Right ventricle myocardium superior (tissue), 1 donor: ENCODE measurements around the gene FAM53C. TPM values are rescaled to one million over a fixed set of nuclear protein-coding genes. Genes with fewer than 3 reads are reported as not detected.

Source experiments
- ATAC-seq: fragments of 200-7000 bp; cut with Tn5 transposase; one replicate; pipeline ENCODE4 v1.9.1; 2020; ENCODE audit warnings: mild to moderate bottlenecking; ENCODE audit not compliant: poor library complexity
- DNase-seq: peaks from one replicate; pipeline ENCODE4 v3.0.0-alpha.2; 2020
- intact Hi-C: fragments of 100-400 bp; cut with DNase I; formaldehyde crosslinking; loops from one replicate; pipeline ENCODE4 v1.11.2; 2022
- total RNA-seq: library from RNA; stranded (reverse); fragmentation: NEBNext Ultra II Directional; extraction: Animal tissue kit (Norgen Biotek cat#: 25700); gene quantifications from one replicate; pipeline ENCODE4 v1.2.1, GENCODE V29; 2021
- donor health status: DM: no; HTN: yes; CAD: no; lungs with severe emphysema.

FAM53C gene
- total RNA-seq, 1 donor from 2014 or later = 27.9 TPM

DNA sequence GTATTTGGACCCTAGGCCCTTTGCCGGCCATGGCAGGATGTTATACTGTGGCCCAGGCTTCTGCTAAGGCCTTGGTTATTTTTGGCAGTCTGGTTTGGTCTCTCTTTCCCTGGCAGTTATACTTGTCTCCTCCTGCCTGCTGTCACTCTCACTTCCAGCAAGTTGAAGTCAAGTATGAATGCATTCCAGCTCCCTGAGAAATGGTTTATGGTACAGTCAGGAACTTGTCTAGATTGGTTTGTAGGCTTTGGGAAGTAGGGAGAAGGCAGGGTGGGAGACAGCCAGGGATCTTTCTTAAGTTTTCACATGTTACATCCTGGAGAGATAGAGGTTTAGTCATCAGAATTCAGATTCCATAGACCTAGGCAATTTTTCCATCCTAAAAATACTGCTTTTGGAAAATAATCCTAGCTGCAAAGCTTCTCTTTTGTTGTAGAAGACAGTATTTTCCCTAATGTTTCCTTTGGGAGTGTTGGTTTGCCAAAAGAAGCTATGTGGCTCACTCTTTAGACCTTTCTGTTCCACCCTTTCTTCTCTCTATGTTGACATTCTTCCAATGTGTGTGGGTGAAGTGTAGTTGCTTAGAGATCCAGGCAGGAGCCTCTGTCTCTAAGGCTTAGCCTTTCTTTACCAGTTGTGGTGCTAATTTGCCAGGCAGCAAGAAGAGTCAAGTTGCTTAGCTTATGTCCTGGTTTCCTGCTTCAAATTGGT lies 11.9 kb downstream of the FAM53C start:
- ATAC-seq (peak; percentile 46), DNase-seq (no peak)
- intact Hi-C loops = no loop called here

- intact Hi-C loops = no loop called here
- no peak for ATAC-seq
- no peak for DNase-seq
Measured at GRCh38 chr5:138350563-138350890, 12.5 kb downstream of the FAM53C start.

DNA sequence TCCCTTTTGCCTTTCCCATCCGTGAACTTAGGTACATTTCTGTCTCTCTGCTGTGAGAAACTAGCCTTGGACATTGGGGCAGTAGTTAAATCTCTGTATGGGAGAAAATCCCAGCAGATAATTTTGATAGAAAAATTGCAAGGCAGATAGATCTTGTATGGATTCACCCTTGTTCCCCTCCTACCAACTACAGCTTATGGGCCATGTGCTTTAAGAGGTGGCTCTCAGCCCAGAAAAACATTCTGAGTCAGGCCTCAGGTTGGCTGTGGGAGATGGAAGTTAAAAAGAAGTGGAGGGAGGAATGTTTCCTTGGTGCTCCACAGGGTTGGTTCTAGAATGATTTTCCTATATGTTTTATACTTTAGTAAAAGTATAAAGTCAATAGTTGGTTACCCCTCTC lies 13.0 kb downstream of the FAM53C start:
- no peak for ATAC-seq
- no peak for DNase-seq
- intact Hi-C loops = no loop called here

- intact Hi-C loops = no loop called here
- ATAC-seq = no peak
- DNase-seq = no peak
Measured at GRCh38 chr5:138351517-138351916, 13.5 kb downstream of the FAM53C start.

- intact Hi-C loops = no loop called here
- DNase-seq = peak; percentile 91
- peak; percentile 77 for ATAC-seq
Measured at GRCh38 chr5:138352071-138352721, 14.1 kb downstream of the FAM53C start, which contains the start of gene KDM3B. TSS of gene KDM3B (plus strand) at chr5:138352685. CDS start at chr5:138352796, 111 bp downstream.

DNA sequence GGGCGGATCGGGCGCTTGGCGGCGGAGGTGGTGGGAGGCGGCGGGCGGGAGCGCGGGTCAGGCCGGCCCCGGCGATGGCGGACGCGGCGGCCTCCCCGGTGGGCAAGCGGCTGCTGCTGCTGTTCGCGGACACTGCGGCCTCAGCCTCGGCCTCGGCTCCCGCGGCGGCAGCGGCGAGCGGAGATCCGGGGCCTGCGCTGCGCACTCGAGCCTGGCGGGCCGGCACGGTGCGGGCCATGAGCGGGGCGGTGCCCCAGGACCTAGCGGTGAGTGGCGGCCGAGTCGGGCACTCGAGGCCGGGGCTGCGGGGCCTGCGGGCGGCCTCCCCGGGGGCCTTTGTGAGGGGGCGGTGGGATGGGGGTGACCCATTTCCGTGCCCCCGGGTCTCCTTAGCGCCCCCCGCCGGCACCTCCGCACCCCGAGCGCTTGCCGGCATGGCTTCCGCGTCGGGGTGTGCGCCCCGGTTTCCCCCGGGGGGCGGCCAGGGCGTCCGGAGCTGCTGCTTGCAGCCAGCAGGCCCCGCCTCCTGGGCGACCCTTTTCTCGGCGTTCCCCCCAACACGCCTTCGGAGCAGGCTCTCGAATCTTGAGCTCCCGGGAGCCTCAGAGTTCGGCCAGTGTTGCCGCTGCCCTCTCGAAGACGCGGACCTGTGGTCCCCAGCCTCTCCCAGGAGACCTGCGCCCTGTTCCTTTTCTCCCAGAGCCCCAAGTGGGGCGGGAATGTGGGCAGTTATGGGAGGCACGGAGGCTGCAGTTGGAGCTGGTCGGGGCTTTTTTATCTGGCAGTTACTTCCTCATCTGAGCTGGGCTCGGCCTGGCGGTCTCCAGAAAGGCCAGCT lies 14.9 kb downstream of the FAM53C start:
- intact Hi-C loops = no loop called here
- ATAC-seq (peak; percentile 52), DNase-seq (peak; percentile 79)

DNA sequence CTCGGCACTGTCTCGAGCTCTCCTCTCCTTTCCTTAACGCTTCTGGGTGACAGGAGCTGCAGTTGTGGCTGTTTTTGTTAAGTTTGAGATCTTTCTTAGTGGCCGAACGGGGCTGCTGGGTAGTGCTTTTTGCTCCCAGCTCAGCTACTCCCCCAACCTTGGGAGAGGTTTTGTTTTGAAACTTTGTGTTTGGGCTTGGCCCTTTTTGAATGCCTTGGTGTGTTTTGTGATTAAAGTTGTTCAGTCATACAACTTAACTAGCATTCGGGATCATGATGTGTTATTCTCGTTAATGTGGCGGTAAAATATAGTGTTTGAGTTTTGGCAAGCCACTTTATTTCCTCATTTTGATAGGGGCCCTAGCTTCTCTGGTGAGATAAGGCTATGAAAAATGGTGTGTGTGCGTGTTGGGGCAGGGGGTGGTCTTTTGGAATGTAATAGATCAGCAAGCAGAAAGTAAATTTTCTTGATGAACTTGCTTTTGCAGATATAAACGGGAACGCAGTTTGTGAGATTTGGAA lies 15.6 kb downstream of the FAM53C start:
- intact Hi-C loops = no loop called here
- ATAC-seq (peak; percentile 1), DNase-seq (no peak)

GRCh38 chr5:138354387-138354786 lies 16.3 kb downstream of the FAM53C start:
- ATAC-seq = no peak
- intact Hi-C loops = no loop called here
- DNase-seq = no peak

DNA sequence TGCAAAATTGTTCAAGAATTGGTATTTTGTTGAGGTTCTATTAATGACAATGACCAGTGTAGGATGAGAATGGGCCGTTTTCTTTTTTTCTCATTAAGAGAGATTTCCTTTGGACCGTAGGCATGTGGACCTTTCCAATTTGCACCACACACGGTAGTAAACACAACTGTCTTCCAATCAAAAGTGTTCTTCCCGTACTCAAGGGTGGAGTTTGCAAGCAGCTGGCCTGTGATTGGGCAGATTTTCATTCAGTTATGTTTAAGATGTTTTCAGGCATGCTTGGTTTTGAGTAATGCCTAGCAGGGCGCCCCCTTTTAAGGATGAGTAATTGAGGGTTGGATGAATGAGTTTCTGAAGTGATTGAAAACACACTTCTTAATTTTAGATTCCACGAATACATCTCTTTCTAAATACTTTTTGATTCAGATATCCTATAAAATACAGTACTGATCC lies 16.9 kb downstream of the FAM53C start:
- intact Hi-C loops = no loop called here
- peak; percentile 29 for ATAC-seq
- no peak for DNase-seq

DNA sequence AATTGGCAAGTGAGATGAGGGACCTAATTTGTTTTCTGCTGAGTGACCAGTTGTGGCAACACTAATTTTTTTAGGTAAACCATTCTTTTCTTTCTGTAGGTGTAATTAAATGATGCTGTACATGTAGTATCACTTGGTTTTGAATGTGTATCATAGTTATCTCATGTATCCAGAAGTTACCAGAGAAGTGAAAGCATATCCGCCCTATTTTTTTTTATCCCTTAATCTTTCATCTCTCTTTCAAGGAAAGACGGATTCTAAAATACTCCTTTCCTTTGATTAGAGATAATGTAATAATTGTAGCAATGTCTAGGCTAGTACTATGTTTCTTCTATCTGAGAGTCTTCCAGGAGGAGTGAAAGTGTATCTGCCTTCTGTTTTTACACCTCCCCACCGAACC lies 21.6 kb downstream of the FAM53C start:
- intact Hi-C loops = no loop called here
- no peak for DNase-seq
- ATAC-seq = no peak

DNA sequence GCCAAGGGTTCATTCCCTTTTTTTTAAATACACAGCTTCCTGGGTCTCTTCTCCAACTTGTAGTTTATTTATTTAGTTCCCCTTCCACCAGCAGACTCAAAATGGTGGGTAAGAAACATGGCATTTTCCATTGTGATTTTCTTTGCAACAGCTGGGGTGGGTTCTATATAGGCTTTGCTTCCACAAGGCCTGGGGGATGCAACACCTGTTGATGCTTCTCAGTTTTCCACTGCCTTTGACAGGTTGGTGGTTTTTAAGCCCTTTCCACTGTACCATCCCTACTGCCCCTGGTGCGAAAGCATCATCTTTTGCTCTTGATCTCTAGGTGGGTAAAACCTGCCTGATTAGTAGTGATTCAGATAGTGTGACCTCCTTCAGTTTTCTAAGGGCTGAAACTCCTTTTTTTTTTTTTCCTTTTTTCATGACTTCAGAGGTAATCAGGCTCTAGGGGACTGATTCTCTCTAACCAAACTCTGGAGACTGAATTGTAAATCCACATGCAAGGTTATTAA lies 22.9 kb downstream of the FAM53C start:
- DNase-seq (no peak), ATAC-seq (no peak)
- intact Hi-C loops = no loop called here

GRCh38 chr5:138364576-138364975 lies 26.5 kb downstream of the FAM53C start:
- no peak for DNase-seq
- intact Hi-C loops = no loop called here
- ATAC-seq = no peak

GRCh38 chr5:138366632-138367382 lies 28.7 kb downstream of the FAM53C start:
- ATAC-seq (peak; percentile 46), DNase-seq (no peak)
- intact Hi-C loops = no loop called here

DNA sequence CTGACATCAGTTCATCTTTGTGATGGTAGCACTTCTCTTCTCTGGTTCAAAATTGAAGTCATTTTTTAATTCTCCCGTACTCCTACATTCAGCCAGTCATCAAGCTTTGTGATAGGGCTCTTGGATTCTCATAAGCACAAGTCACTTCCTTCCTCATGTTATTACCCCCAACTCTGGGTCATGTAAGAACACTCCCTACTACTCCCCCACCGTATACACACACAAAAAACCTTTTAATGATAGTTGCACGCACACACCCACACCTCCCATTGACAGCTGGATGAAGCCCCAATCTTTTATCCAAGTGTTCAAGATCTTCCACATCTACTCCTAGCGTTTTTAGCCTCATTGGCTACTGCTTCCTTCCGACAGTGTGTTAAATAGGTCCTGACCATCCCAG lies 31.2 kb downstream of the FAM53C start:
- DNase-seq (no peak), ATAC-seq (peak; percentile 32)
- intact Hi-C loops = no loop called here

DNA sequence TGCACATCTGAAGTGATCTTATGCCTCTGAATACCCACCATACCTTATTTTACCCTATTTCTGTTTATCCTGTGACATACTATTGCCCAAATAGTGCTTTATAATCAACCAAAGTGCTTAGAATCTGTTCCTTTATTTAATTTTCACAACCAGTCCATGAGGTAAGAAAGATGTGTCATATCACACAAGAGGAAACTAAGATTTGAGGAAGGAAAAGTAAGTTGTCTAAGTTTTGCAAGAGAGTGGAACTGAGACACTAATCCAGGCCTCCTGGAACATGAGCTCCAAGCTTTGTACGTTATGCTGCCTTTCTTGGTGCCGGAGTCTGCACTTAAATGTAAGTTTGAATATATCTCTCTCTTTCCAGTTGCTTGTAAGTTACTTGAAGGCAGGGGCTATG lies 31.6 kb downstream of the FAM53C start:
- ATAC-seq (peak; percentile 51), DNase-seq (no peak)
- intact Hi-C loops = no loop called here

DNA sequence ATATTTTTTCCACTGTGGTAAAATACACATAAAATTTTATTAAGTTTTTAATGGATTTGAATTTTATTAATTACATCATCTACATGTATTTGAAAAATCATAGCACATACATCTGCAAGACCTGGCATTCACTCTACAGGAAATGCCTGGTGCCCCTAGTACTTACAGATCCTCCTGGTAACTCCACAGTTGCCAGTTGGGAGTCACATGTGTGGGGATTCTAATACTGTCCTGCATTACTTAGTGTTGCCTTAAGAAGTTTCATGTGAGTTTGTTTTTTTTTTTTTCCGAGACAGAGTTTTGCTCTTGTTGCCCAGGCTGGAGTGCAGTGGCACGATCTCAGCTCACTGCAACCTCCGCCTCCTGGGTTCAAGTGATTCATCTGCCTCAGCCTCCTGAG lies 32.5 kb downstream of the FAM53C start:
- DNase-seq (no peak), ATAC-seq (peak; percentile 38)
- intact Hi-C loops = no loop called here

DNA sequence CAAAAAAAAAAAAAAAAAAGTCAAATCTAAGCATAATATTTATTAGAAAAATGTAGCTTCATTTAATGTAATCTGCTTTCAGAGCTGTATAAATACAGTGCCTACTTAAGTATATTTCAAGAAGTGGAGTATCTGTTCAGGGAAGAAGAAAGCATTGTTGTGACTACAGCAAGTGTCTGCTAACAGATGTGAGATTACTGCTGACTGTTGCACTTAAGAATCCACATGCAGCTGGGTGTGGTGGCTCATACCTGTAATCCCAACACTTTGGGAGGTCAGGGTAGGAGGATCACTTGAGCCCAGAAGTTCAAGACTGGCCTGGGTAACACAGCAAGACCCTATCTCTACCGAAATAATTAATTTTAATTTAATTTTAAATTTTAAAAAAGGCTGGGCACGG lies 33.4 kb downstream of the FAM53C start:
- ATAC-seq (no peak), DNase-seq (no peak)
- intact Hi-C loops = no loop called here

- DNase-seq = no peak
- intact Hi-C loops = no loop called here
- no peak for ATAC-seq
Measured at GRCh38 chr5:138372225-138372624, 34.2 kb downstream of the FAM53C start.

DNA sequence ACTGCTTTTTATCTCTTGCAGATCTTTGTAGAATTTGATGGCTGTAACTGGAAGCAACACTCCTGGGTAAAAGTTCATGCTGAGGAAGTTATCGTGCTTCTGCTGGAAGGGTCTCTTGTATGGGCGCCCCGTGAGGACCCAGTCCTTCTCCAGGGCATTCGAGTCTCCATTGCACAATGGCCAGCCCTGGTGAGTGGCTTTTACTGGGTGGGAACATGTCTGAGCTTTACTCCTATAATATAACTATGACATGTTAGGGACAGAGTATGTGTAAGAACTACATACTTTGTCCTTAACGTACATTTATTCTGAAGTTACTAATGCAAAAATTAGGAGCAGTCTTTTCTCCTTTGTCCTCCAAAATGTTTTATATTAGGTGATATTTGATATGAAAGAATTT lies 34.6 kb downstream of the FAM53C start:
- no peak for ATAC-seq
- no peak for DNase-seq
- intact Hi-C loops = no loop called here
